ENCODE data around the gene NINL.
"Not testable (repeated sequence)": the region's sequence is repeated elsewhere in the genome, so short reads cannot be mapped to it uniquely, and the experiment has no call there.

The NINL gene

GRCh38 chr20:25550645-25551337 lies 34.5 kb downstream of the NINL start:
- DNase-seq = not testable (repeated sequence)

- DNase-seq = no peak
Measured at GRCh38 chr20:25549843-25550477, 35.4 kb downstream of the NINL start.

GRCh38 chr20:25549172-25549773 lies 36.1 kb downstream of the NINL start:
- DNase-seq = no peak

- DNase-seq = no peak
Measured at GRCh38 chr20:25548613-25549086, 36.7 kb downstream of the NINL start.

- DNase-seq = no peak
Measured at GRCh38 chr20:25547999-25548398, 37.3 kb downstream of the NINL start.

- DNase-seq = no peak
Measured at GRCh38 chr20:25547063-25547462, 38.3 kb downstream of the NINL start.

- DNase-seq = no peak
Measured at GRCh38 chr20:25546048-25546447, 39.3 kb downstream of the NINL start.

GRCh38 chr20:25545171-25545570 lies 40.2 kb downstream of the NINL start:
- DNase-seq = no peak

- DNase-seq = no peak
Measured at GRCh38 chr20:25544734-25545133, 40.6 kb downstream of the NINL start.

GRCh38 chr20:25544311-25544710 lies 41.0 kb downstream of the NINL start:
- no peak for DNase-seq

GRCh38 chr20:25543068-25543467 lies 42.3 kb downstream of the NINL start:
- no peak for DNase-seq

- no peak for DNase-seq
Measured at GRCh38 chr20:25541676-25542075, 43.7 kb downstream of the NINL start.

- no peak for DNase-seq
Measured at GRCh38 chr20:25539742-25540672, 45.3 kb downstream of the NINL start.

- DNase-seq = no peak
Measured at GRCh38 chr20:25538838-25539665, 46.3 kb downstream of the NINL start.

- no peak for DNase-seq
Measured at GRCh38 chr20:25537890-25538289, 47.4 kb downstream of the NINL start.

GRCh38 chr20:25535762-25536161 lies 49.6 kb downstream of the NINL start:
- DNase-seq = no peak

GRCh38 chr20:25534845-25535244 lies 50.5 kb downstream of the NINL start:
- no peak for DNase-seq

GRCh38 chr20:25533920-25534700 lies 51.2 kb downstream of the NINL start:
- DNase-seq = no peak

GRCh38 chr20:25532971-25533391 lies 52.4 kb downstream of the NINL start:
- no peak for DNase-seq

- DNase-seq = no peak
Measured at GRCh38 chr20:25532015-25532751, 53.1 kb downstream of the NINL start.

Data from NCI-H1105 treated with DMSO at 0.1 percent for 48 hours (cell line).